ENCODE results near the gene IL1RAPL2. TPM values are rescaled to one million over a fixed set of nuclear protein-coding genes. Genes with fewer than 3 reads are reported as not detected.

The IL1RAPL2 gene
- total RNA-seq, 6 experiments from 2014 or later: 0.13 to 0.70 (median 0.29) TPM; not detected in 1

DNA sequence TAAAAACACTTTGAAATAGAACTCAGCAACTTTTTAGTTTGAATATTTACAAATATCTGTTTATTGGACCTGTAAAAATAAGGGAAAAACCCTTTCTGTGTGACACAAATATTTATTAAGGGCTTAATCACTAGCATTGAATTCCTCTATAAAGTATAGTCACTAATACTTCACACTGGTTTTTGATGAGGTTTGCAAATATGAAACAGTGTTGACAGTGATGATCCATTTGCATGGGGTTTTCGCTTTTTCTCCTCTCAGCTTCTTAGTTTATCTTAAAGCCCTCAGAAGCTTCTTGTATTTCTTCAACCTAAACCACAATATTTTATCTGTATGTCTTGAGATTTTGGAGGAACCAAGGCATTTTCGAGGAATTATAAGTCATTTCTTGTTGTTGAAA is 751.1 kb downstream of the IL1RAPL2 start:
- Histone ChIP-seq H3K4me1 (no peaks in the 10 kb centered on the region), H3K4me3 (no peak overlapping the region), H3K27me3 (no peaks in the 10 kb centered on the region), H3K27ac (no peak overlapping the region), H3K9me3 (no peaks in the 10 kb centered on the region), H3K36me3 (no peaks in the 10 kb centered on the region)
- DNase-seq (no peak), ATAC-seq (no peak)
- no peak for TF ChIP-seq POLR2A (IDR thresholded peaks at IDR 0.05)
- TF ChIP-seq, protein P1, sequence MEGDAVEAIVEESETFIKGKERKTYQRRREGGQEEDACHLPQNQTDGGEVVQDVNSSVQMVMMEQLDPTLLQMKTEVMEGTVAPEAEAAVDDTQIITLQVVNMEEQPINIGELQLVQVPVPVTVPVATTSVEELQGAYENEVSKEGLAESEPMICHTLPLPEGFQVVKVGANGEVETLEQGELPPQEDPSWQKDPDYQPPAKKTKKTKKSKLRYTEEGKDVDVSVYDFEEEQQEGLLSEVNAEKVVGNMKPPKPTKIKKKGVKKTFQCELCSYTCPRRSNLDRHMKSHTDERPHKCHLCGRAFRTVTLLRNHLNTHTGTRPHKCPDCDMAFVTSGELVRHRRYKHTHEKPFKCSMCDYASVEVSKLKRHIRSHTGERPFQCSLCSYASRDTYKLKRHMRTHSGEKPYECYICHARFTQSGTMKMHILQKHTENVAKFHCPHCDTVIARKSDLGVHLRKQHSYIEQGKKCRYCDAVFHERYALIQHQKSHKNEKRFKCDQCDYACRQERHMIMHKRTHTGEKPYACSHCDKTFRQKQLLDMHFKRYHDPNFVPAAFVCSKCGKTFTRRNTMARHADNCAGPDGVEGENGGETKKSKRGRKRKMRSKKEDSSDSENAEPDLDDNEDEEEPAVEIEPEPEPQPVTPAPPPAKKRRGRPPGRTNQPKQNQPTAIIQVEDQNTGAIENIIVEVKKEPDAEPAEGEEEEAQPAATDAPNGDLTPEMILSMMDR (IDR thresholded peaks at IDR 0.05): no peak
- intact Hi-C loops (cut with DNase I): no loop called here
- whole genome bisulfite sequencing (ENCODE audit: insufficient coverage, low coverage, low lambda C conversion rate, missing lambda C conversion rate): 44% methylated on average over 2 of the region's 2 CpGs

DNA sequence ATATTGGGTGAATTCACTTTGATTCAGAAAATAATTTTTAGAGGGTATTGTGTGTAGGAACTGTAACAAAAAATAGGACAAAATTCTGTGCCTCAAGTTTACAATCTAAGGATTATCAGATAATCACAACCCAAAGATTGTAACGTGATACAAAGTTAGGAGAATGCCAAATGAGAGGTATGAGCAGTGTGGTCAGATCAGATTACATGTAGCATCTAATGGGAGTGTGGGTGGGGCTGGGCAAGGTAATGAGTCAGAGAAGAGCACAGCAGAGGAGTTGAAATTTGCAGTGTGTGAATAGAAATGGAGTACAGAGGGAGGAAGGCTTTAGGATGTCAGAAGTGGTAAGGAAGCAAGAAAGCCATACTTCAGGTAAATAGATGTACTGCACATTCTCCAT is 757.9 kb downstream of the IL1RAPL2 start:
- Histone ChIP-seq H3K36me3 (no peaks in the 10 kb centered on the region), H3K4me1 (no peaks in the 10 kb centered on the region), H3K27ac (no peak overlapping the region), H3K4me3 (no peak overlapping the region), H3K27me3 (no peaks in the 10 kb centered on the region), H3K9me3 (no peaks in the 10 kb centered on the region)
- intact Hi-C loops (cut with DNase I): no loop called here
- TF ChIP-seq, protein P1 (IDR thresholded peaks at IDR 0.05): no peak
- no peak for TF ChIP-seq POLR2A (IDR thresholded peaks at IDR 0.05)
- WGBS (ENCODE audit: insufficient coverage, low coverage, low lambda C conversion rate, missing lambda C conversion rate): 30% methylated on average over 1 of the region's 1 CpG
- ATAC-seq: no peak
- DNase-seq: no peak

DNA sequence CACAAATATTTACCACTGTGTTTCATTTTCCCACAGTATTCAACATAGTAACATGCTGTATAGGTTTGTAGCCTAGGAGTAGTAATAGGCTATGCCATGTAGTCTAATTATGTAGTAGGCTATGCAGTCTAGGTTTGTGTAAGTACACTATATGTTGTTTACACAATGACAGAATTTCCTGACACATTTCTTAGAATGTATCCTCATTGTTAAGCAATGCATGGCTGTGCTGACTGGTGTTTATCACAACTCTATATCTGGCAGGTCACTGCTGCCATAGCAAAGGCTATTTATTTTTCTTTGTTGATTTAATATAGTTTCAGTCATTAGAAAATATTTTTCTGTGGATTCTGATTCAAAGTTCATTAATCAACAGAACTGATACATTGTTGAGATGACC is 762.8 kb downstream of the IL1RAPL2 start:
- Histone ChIP-seq H3K4me3 (no peak overlapping the region), H3K27ac (no peak overlapping the region), H3K9me3 (no peaks in the 10 kb centered on the region), H3K36me3 (no peaks in the 10 kb centered on the region), H3K27me3 (no peaks in the 10 kb centered on the region), H3K4me1 (no peaks in the 10 kb centered on the region)
- intact Hi-C loops (cut with DNase I): no loop called here
- TF ChIP-seq POLR2A (IDR thresholded peaks at IDR 0.05): no peak
- TF ChIP-seq, protein P1 (IDR thresholded peaks at IDR 0.05): no peak
- ATAC-seq (no peak), DNase-seq (no peak)

DNA sequence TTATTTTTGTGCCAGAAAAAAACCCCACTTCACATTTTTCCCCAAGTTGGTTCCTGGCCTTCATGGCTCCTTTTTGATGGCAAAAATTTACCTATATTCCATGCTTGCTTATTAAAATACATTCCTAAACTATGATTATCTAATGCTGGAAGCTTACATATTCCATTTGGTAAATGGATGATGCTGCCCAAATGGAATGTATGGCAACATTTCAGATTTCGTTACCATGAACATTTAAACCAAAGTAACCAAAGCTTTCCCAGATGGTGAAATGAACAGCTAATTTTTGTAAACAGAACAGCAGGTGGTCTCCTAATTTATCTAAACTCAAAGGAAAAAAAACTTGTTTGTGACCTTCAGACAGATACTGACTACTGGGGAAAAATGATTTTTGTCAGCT is 765.2 kb downstream of the IL1RAPL2 start:
- WGBS (ENCODE audit: insufficient coverage, low coverage, low lambda C conversion rate, missing lambda C conversion rate): 62% methylated on average over 1 of the region's 1 CpG
- no peaks in the 10 kb centered on the region for H3K4me1 ChIP-seq
- H3K27me3 ChIP-seq: no peaks in the 10 kb centered on the region
- intact Hi-C loops (cut with DNase I): no loop called here
- H3K4me3 ChIP-seq: no peak overlapping the region
- ATAC-seq (no peak), DNase-seq (no peak)
- no peak overlapping the region for H3K27ac ChIP-seq
- no peak for TF ChIP-seq POLR2A (IDR thresholded peaks at IDR 0.05)
- TF ChIP-seq, protein P1 (IDR thresholded peaks at IDR 0.05): no peak
- H3K36me3 ChIP-seq: no peaks in the 10 kb centered on the region
- no peaks in the 10 kb centered on the region for H3K9me3 ChIP-seq

- 74% methylated on average over 2 of the region's 3 CpGs for WGBS (ENCODE audit: insufficient coverage, low coverage, low lambda C conversion rate, missing lambda C conversion rate)
- Histone ChIP-seq H3K4me1 (no peaks in the 10 kb centered on the region), H3K27me3 (no peaks in the 10 kb centered on the region), H3K36me3 (no peaks in the 10 kb centered on the region), H3K27ac (no peak overlapping the region), H3K4me3 (no peak overlapping the region), H3K9me3 (no peaks in the 10 kb centered on the region)
- no peak for ATAC-seq
- DNase-seq: no peak
- TF ChIP-seq, protein P1 (IDR thresholded peaks at IDR 0.05): no peak
- no peak for TF ChIP-seq POLR2A (IDR thresholded peaks at IDR 0.05)
- intact Hi-C loops (cut with DNase I): no loop called here
These were observed 781.4 kb downstream of the IL1RAPL2 start for GRCh38 chrX:105347373-105347772.

All from right lobe of liver (tissue), 6 donors.